ENCODE data around the gene GAB1.

GRCh38 chr4:143313996-143314395, 22.7 kb upstream of the GAB1 start:
- TF ChIP-seq POLR2A (IDR thresholded peaks at IDR 0.05) (no peak), CTCF (IDR thresholded peaks at IDR 0.05) (no peak), POLR2AphosphoS5 (IDR thresholded peaks at IDR 0.05) (no peak)
